OCI-LY1 (cell line): ENCODE measurements around the gene CYB5B.

Experiments
- H2AFZ ChIP-seq: fragments of 200-600 bp; sonication (generic), shearing (Covaris generic); 2 replicates; pipeline ENCODE4 v1.6.0; 2014; ENCODE audit warnings: antibody characterized with exemption, mild to moderate bottlenecking, low read length
- H3F3A ChIP-seq: fragments of 200-600 bp; sonication (generic), shearing (Covaris generic); 2 replicates; pipeline ENCODE4 v1.6.0; 2014; ENCODE audit warnings: mild to moderate bottlenecking, antibody characterized with exemption, low read length, moderate library complexity; ENCODE audit not compliant: insufficient read depth
- H3K27ac ChIP-seq: fragments of 200-600 bp; sonication (generic); 2 replicates; pipeline ENCODE4 v1.5.1; 2014; ENCODE audit warnings: low read length, mixed run types, mild to moderate bottlenecking, low read depth; ENCODE audit not compliant: poor library complexity, severe bottlenecking
- H3K27me3 ChIP-seq: fragments of 200-600 bp; sonication (generic); 2 replicates; pipeline ENCODE4 v1.6.0; 2014; ENCODE audit warnings: antibody characterized with exemption, mild to moderate bottlenecking, low read length, moderate library complexity; ENCODE audit not compliant: insufficient read depth
- H3K36me3 ChIP-seq: fragments of 200-600 bp; sonication (generic); 2 replicates; pipeline ENCODE4 v1.6.1; 2014; ENCODE audit warnings: mild to moderate bottlenecking, antibody characterized with exemption, low read length, moderate library complexity, mixed read lengths; ENCODE audit not compliant: insufficient read depth
- H3K4me1 ChIP-seq: fragments of 200-600 bp; sonication (generic); 2 replicates; pipeline ENCODE4 v1.5.1; 2014; ENCODE audit warnings: mild to moderate bottlenecking, low read length, moderate library complexity; ENCODE audit not compliant: insufficient read depth, severe bottlenecking
- H3K4me2 ChIP-seq: fragments of 200-600 bp; sonication (generic), shearing (Covaris generic); 2 replicates; pipeline ENCODE4 v1.6.1; 2014; ENCODE audit warnings: low read length
- H3K4me3 ChIP-seq: fragments of 200-600 bp; sonication (generic); 2 replicates; pipeline ENCODE4 v1.5.1; 2014; ENCODE audit warnings: low read length, low read depth, mild to moderate bottlenecking, mixed read lengths; ENCODE audit not compliant: poor library complexity, severe bottlenecking
- H3K79me2 ChIP-seq: fragments of 200-600 bp; shearing (Covaris generic); 2 replicates; pipeline ENCODE4 v1.6.1; 2016; ENCODE audit warnings: mixed run types, low read length, mixed read lengths; ENCODE audit not compliant: insufficient read depth
- H3K9ac ChIP-seq: fragments of 200-600 bp; sonication (generic), shearing (Covaris generic); 2 replicates; pipeline ENCODE4 v1.6.1; 2014; ENCODE audit warnings: mild to moderate bottlenecking, low read length, mixed read lengths
- H3K9me2 ChIP-seq: fragments of 200-600 bp; sonication (generic), shearing (Covaris generic); 2 replicates; pipeline ENCODE4 v1.6.1; 2014; ENCODE audit warnings: low read depth, mild to moderate bottlenecking, low read length, mixed read lengths
- H3K9me3 ChIP-seq: fragments of 200-600 bp; shearing (Covaris generic); 2 replicates; pipeline ENCODE4 v1.6.1; 2014; ENCODE audit warnings: low read length, mixed read lengths
- H4K20me1 ChIP-seq: fragments of 200-600 bp; sonication (generic), shearing (Covaris generic); 2 replicates; pipeline ENCODE4 v1.6.0; 2016; ENCODE audit warnings: mild to moderate bottlenecking, low read length; ENCODE audit not compliant: insufficient read depth
- EZH2 ChIP-seq: fragments of 200-600 bp; sonication (generic), shearing (Covaris generic); IDR thresholded peaks from 2 replicates; pipeline ENCODE4 v1.8.0; 2017; ENCODE audit warnings: borderline replicate concordance, mixed run types, mild to moderate bottlenecking, antibody characterized with exemption, low read length, moderate library complexity, mixed read lengths
- TF ChIP-seq, protein P1 (sequence below): fragments of 200-600 bp; sonication (generic), shearing (Covaris generic); IDR thresholded peaks from 2 replicates; pipeline ENCODE4 v1.5.1; 2017; ENCODE audit warnings: mild to moderate bottlenecking, antibody characterized with exemption, low read length, moderate library complexity, mixed read lengths

The CYB5B gene

DNA sequence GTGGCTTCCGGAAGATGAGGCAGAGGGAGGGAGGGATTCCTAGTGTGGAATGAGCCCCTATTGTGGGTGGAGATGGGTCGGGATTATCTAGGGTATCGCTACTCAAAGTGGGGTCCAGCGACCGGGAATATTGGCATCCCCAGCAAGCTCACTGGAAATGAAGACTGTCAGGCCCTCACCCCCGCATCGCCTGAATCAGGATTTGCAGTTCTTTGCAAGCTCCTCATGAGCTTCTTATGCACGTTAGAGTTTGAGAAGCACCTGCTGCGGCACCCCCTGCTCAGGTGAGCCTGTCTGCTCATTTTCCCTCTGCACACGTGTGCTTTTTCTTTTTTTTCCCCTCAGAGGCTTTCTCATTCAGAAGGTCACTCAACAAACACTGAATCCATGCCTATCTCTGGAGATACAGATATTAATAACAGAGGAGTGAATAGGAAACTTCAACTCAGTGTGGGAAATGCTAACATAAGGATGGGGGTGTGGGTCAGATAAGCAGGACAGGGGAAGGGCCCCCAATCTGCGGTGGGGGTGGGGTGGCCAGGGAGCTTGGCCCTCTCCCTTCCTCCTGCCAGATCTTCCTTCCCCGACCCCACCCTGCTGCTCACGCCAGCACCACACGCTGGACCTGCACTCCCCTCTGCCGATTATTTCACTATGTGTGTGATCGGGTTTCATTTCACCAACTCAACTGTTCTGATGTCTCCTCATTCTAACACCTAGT lies 73.6 kb downstream of the CYB5B start:
- H4K20me1 ChIP-seq = no peaks in the 10 kb centered on the region
- H3K36me3 ChIP-seq = no peaks in the 10 kb centered on the region
- H3K9ac ChIP-seq = no peak overlapping the region
- H3K27ac ChIP-seq = no peak overlapping the region
- H3K79me2 ChIP-seq = no peaks in the 10 kb centered on the region
- H3K4me1 ChIP-seq = no peaks in the 10 kb centered on the region
- H3K4me3 ChIP-seq = no peak overlapping the region
- TF ChIP-seq EZH2 = no peak
- TF ChIP-seq, protein P1, sequence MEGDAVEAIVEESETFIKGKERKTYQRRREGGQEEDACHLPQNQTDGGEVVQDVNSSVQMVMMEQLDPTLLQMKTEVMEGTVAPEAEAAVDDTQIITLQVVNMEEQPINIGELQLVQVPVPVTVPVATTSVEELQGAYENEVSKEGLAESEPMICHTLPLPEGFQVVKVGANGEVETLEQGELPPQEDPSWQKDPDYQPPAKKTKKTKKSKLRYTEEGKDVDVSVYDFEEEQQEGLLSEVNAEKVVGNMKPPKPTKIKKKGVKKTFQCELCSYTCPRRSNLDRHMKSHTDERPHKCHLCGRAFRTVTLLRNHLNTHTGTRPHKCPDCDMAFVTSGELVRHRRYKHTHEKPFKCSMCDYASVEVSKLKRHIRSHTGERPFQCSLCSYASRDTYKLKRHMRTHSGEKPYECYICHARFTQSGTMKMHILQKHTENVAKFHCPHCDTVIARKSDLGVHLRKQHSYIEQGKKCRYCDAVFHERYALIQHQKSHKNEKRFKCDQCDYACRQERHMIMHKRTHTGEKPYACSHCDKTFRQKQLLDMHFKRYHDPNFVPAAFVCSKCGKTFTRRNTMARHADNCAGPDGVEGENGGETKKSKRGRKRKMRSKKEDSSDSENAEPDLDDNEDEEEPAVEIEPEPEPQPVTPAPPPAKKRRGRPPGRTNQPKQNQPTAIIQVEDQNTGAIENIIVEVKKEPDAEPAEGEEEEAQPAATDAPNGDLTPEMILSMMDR = no peak
- no peaks in the 10 kb centered on the region for H3K9me2 ChIP-seq
- H3K4me2 ChIP-seq = no peak overlapping the region
- no peak overlapping the region for H2AFZ ChIP-seq
- H3K9me3 ChIP-seq = no peaks in the 10 kb centered on the region
- no peaks in the 10 kb centered on the region for H3K27me3 ChIP-seq
- H3F3A ChIP-seq = no peaks in the 10 kb centered on the region

DNA sequence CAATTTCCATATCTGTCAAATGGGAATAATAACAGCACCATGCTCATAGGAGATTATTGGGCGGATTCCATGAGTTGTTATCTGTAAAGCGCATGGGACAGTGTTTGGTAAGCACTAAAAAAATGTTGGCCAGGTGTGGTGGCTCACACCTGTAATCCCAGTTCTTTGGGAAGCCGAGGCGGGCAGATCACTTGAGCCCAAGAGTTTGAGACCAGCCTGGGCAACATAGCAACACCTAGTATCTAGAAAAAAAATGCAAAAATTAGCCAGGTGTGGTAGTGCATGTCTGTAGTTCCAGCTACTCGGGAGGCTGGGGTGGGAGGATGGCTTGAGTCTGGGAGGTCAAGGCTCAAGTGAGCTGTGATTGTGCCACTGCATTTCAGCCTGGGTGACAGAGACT lies 74.5 kb downstream of the CYB5B start:
- Histone ChIP-seq H3K9me3 (no peaks in the 10 kb centered on the region), H3K79me2 (no peaks in the 10 kb centered on the region), H3K27me3 (no peaks in the 10 kb centered on the region), H3K4me3 (no peak overlapping the region), H4K20me1 (no peaks in the 10 kb centered on the region), H3K36me3 (no peaks in the 10 kb centered on the region), H3K4me2 (no peak overlapping the region), H2AFZ (no peak overlapping the region), H3F3A (no peaks in the 10 kb centered on the region), H3K9ac (no peak overlapping the region), H3K27ac (no peak overlapping the region), H3K4me1 (no peaks in the 10 kb centered on the region), H3K9me2 (no peaks in the 10 kb centered on the region)
- TF ChIP-seq EZH2 = no peak
- TF ChIP-seq, protein P1 = no peak

GRCh38 chr16:69499541-69500230 lies 75.3 kb downstream of the CYB5B start:
- H3F3A ChIP-seq = no peaks in the 10 kb centered on the region
- H3K9me2 ChIP-seq = no peaks in the 10 kb centered on the region
- H3K27ac ChIP-seq = no peak overlapping the region
- H4K20me1 ChIP-seq = no peaks in the 10 kb centered on the region
- no peaks in the 10 kb centered on the region for H3K79me2 ChIP-seq
- H3K36me3 ChIP-seq = no peaks in the 10 kb centered on the region
- H3K4me3 ChIP-seq = no peak overlapping the region
- H3K9me3 ChIP-seq = no peaks in the 10 kb centered on the region
- H2AFZ ChIP-seq = no peak overlapping the region
- H3K4me2 ChIP-seq = no peak overlapping the region
- no peaks in the 10 kb centered on the region for H3K4me1 ChIP-seq
- no peak overlapping the region for H3K9ac ChIP-seq
- H3K27me3 ChIP-seq = no peaks in the 10 kb centered on the region
- no peak for TF ChIP-seq EZH2
- TF ChIP-seq, protein P1 = no peak
